GM19035 (cell line): ENCODE data around the gene PLCB4.

ENCODE experiments used
- ATAC-seq: cut with Tn5 transposase; IDR thresholded peaks from one replicate; pipeline ENCODE4 v1.9.1; 2021; ENCODE audit not compliant: unreplicated experiment

The PLCB4 gene

DNA sequence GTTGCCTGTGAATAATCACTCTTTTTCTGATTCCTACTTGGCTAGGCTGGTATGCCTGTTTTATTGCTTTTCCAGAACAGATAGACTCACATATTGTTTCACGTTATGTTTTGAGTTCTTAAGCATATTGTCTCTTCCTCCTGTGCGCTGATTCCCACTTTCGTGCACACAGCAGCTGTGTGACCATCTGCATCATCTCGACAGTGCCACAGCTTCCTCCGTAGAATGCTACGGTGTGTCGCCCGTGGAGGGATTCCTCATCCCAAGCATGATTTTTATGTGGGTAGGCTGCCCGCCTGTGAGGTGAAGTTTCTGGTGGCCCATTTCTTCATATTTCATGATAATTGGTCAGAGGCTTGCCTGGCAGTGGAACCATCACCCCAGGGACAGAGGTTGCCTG, 31.8 kb downstream of the PLCB4 start:
- no peak for ATAC-seq

DNA sequence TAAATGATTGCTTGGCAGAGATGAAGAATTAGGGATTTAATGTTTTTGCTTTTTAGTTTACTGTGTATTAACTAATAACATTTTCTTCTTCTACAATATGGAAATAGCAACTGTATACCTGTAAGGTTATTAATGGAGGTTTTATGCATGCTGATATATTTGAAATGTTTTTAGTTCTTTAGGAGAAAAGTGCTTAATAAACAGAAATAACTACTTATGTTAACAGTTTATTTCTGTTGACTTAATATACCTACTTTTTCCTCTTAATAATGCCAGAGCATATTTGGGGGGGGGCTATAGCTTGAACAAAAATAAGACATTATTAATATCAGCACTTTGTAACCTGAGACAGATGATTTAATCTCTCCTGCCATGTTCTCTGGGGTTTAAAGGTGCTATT, 33.6 kb downstream of the PLCB4 start:
- ATAC-seq: no peak

DNA sequence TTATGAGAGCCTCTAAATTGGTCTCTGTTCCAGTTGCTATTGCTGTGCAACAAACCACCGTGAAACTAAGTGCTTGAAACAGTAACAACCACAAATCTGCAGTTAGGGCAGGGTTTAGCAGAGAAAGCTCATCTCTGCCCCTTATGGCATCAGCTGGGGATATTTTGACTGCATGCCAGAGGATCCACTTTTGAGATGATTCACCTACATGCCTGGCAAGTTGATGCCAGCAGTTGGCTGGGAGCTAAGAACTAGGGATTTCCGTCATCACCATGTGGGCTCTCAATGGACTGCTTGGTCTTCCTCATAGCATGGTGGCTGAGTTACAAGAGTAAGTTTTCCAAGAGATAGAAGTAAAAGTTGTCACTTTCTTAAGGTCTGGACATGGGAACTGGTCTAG, 35.1 kb downstream of the PLCB4 start:
- ATAC-seq: no peak

- ATAC-seq: no peak
Measured at GRCh38 chr20:9108260-9108659, 39.4 kb downstream of the PLCB4 start.

DNA sequence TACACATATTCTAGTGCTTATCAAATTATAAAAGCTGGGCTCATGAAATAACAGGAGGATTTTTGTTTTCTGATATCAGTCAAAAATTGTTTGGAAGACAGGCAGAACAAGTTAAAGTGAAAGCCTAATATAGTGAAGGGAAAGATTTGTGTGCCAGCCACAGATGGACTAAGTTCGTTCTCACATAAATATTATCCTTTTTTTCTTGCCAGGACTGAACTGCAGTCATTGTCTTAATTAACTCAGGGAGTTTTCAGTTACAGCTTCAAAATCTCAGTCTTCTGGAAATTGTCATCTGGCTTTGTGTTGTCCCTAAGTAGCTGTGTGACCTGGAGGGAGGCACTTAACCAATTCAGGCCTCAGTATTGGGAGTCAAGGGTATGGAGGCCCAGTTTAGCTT, 40.7 kb downstream of the PLCB4 start:
- no peak for ATAC-seq

DNA sequence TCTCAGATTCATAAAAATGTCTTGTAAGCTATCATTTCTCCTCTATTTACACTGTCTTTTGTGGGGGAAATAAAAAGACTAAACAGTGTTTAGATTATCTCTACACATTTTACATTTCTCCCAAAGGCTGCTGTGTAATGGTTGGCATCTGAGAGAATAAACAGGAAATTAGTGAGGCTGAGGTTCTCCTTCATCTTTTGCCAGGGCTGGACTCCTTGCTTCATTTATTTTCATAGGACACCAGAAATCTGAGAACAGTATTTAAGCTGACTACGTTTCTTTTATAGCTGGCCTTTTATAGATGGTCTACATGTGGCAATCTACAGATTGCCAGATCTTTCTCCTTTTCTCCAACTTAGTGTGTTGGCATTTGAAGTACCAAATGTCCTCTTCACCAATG, 41.5 kb downstream of the PLCB4 start:
- ATAC-seq: no peak

DNA sequence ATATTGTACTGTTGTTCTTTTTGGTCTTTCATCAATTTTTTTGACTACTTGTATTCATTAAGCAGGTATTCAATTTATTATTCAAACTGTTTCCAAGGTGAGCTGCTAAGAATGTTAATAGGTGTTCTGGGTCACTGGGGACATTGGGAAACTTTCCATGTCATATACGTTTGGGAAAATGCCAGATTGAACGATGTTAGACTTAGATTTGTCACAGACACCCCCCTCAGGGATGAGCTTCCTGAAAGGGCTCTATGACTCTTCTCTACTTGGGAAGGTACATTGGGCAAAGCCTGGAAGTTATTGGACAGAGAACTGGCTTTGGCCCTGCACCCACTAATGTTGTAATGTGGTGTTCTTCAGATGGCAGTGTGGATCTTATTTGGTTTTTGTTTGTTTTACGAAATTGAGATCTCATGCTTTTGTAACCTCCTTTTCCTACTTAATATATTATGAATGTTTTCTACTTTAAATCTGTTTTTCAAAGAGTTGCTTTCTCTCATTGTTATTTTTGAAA, 42.1 kb downstream of the PLCB4 start:
- ATAC-seq: no peak

- no peak for ATAC-seq
Measured at GRCh38 chr20:9112541-9113515, 43.9 kb downstream of the PLCB4 start.

DNA sequence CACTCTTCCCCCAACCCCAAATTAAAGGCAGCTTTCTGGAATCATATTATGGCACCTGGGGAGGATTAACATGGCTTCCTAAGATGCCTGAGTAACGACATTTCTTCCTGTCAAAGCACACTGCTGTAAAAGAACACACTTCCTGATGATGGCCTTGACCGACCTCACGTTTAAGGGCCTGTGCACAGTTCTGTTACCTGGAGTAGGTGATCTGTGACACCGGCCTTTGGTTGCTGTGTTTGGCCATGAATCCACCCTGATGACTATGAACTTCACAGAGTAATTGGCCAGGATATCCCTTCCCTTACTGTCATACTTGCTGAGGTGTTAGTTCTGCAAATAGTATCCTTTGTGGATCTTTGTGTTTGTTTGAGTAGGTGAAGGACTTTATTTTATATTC, 45.8 kb downstream of the PLCB4 start:
- no peak for ATAC-seq

DNA sequence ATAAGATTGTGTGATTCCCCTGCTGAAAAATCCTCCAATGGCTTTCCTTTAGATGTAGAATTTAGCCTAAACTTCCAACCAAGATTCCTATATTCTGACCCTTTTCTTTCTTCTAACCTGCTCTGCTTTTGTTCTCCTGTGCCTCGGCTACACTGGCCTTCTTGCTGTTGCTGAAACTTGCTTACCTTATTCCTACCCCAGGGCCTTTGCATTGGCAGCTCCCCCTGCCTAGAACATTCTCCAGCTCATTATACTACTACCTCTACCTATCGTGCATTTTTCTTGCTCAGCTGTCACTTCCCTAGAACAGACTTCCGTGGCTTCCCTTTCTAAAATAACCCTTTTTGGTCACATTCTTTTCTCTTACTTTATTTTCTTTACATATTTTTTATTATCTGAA, 48.7 kb downstream of the PLCB4 start:
- ATAC-seq: no peak

DNA sequence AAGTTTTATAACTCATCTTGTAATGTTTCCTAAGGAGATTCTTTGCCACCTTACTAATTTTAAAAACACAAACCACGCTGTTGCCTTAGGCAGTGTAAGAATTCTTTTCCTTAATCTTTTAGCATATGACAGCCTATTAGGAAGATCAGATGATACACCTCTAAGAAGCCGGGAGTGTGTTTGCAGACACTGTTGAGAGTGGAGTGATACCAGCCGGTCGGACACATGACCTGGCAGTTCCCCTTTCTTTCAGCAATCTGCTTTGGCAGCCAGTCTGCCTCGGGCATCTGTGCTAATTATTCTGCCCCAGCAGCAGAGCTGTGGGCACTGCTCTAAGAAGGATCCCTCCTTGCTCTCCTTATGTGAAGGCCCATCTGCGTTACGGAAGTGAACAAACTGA, 50.9 kb downstream of the PLCB4 start:
- no peak for ATAC-seq

- no peak for ATAC-seq
Measured at GRCh38 chr20:9121211-9121610, 52.3 kb downstream of the PLCB4 start.

DNA sequence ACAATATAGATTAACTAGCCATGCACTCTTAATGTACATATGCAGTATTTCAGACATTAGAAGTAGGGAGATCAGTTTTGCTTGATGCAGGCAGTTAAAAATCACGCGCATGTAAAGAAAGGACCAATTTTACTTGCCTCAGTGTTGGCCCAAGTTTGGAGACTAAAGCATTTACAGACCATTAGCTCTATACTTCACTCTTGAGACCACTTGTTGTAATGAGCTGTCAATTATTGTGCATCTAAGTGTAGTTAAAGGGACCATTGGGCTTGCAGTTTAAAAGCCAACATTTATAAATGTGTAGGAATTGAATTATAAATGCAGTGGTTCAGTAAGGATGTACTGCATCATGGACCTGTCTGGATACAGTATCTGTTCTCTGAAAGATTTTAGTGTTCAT, 53.7 kb downstream of the PLCB4 start:
- no peak for ATAC-seq

- ATAC-seq: no peak
Measured at GRCh38 chr20:9126527-9126926, 57.6 kb downstream of the PLCB4 start.

- no peak for ATAC-seq
Measured at GRCh38 chr20:9128568-9128967, 59.7 kb downstream of the PLCB4 start.

DNA sequence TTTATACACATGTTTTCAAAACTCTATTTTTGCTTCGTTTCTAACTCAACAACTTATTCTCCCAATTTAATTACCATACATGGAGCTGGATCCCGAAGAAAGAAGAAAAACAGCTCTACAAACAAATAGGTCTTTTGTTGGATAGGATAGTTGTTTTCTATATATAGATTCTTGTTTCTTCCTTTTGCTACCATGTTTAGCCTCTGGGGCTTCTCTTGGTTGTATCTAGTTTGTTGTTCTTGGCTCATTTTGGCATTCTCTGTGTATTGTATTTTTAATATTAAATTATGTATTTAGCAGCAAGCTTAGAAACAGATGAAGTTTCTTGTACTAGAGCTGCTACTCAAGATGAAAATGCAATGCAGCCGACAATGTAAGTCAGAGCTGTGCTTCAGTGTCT, 60.9 kb downstream of the PLCB4 start:
- no peak for ATAC-seq

- ATAC-seq: no peak
Measured at GRCh38 chr20:9130521-9130920, 61.6 kb downstream of the PLCB4 start.

DNA sequence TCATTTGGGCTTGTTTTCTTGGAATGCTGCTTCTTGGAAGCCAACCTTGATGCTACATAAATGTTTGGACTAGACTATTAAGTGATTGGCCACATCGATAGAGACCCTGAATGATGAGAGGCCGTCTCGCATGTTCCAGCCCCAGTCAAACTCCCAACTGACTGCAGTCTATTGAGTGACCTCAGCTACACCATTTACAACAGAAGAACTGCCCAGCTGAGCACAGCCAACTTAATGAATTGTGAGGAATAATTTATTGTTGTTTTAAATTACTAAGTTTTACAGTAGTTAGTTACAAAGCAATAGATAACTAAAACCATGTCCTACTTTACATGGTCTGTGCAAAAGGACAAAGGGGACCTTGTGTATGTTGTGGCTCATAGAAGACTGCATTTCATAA, 63.0 kb downstream of the PLCB4 start:
- no peak for ATAC-seq

GRCh38 chr20:9134346-9134745, 65.5 kb downstream of the PLCB4 start:
- no peak for ATAC-seq

DNA sequence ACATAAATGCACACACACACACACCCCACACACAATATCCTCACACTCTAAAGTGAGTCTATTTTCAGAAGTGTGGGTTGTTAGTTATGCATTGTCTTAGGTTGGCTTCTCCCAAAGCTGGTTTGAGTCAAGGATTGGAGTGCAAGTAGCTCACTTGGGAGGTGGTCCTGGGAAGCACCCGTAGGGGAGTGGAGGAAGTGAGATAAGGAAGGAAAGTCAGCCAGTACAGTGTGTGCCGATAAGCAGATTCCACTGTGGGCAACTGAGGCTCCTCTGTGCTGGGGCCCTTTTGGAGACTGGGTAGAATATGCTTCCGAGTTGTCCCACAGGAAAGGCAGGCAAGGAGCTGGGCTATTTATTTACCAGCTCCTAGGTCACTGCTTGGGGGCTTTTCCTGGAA, 67.2 kb downstream of the PLCB4 start:
- ATAC-seq: no peak

- no peak for ATAC-seq
Measured at GRCh38 chr20:9137001-9137400, 68.1 kb downstream of the PLCB4 start.

DNA sequence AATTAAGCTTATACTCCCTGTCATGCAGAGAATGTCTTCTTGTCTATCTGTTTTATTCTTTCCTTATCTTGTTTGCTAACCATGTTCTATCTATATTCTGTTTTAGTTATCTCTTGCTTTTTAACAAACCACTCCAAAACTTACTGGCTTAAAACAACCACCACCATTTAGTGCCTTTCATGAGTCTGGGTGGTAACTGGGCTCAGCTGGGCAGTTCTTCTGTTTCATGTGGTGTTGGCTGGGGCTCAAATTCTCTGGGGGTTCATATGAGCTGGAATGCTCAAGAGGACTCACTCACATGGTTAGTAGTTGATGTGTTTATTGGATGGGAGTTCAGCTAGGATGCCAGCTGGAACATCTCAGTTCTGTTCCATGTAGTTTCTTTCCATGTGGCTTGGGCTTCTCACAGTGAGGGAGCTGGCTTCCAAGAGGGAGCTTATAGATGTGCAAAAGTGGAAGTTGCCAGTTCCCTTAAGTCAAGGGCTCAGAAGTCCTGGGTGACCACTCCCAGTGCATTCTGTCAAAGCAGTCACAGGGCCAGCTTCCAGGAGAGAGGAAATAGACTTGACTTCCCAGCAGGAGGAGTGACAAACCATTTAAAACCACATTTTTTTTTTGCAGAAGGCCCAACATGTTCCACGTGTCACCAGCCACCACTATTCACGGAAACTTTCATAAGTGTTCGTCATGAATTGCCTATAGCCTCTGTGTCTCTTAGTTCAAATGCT, 70.4 kb downstream of the PLCB4 start:
- ATAC-seq: no peak
